LNCAP (cell line): ENCODE data around the gene RBM20.

Experiments
- CTCF ChIP-seq: fragments of 450-650 bp; IDR thresholded peaks from 2 replicates; pipeline ENCODE4 v1.5.1; 2017; ENCODE audit warnings: mild to moderate bottlenecking

The RBM20 gene

GRCh38 chr10:110828525-110828924 is 184.4 kb downstream of the RBM20 start:
- TF ChIP-seq CTCF, result no peak

GRCh38 chr10:110829721-110830410 is 185.7 kb downstream of the RBM20 start:
- TF ChIP-seq CTCF, result no peak

GRCh38 chr10:110833234-110833940 is 189.3 kb downstream of the RBM20 start:
- no peak for TF ChIP-seq CTCF

GRCh38 chr10:110833941-110834628 is 189.9 kb downstream of the RBM20 start:
- no peak for TF ChIP-seq CTCF

GRCh38 chr10:110834629-110835301 is 190.6 kb downstream of the RBM20 start:
- no peak for TF ChIP-seq CTCF

GRCh38 chr10:110835841-110836240 is 191.7 kb downstream of the RBM20 start:
- no peak for TF ChIP-seq CTCF

- TF ChIP-seq CTCF, result no peak
These were observed 192.6 kb downstream of the RBM20 start for GRCh38 chr10:110836706-110837105.
